22Rv1 (cell line): Measurements from ENCODE around the gene PLEKHA5.

Source experiments
- ZFX ChIP-seq: fragments of 450-650 bp; IDR thresholded peaks from 2 replicates; pipeline ENCODE4 v1.6.1; 2017; ENCODE audit warnings: antibody characterized with exemption, borderline replicate concordance
- TF ChIP-seq, protein P1 (sequence below): fragments of 450-650 bp; IDR thresholded peaks from 2 replicates; pipeline ENCODE4 v1.5.1; 2017; ENCODE audit warnings: mild to moderate bottlenecking

DNA sequence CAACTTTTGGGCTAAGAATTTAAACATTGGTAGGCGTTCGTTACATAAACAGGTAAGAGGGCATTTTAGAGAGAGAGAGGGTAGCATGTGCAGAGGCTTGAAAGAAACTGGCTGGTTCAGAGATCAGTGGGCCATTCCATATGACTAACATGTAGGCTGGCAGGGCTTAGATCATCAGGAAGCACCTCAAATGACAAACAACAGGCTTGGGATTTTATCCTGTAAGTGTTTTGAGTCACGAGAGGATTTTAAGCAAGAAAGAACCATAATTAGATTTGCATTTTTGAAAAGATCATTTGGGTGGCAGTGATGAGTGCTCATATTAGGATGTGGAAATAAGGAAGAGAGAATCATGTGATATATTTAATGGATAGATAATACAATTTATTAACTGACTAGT is 8.7 kb upstream of the PLEKHA5 start:
- TF ChIP-seq, protein P1, sequence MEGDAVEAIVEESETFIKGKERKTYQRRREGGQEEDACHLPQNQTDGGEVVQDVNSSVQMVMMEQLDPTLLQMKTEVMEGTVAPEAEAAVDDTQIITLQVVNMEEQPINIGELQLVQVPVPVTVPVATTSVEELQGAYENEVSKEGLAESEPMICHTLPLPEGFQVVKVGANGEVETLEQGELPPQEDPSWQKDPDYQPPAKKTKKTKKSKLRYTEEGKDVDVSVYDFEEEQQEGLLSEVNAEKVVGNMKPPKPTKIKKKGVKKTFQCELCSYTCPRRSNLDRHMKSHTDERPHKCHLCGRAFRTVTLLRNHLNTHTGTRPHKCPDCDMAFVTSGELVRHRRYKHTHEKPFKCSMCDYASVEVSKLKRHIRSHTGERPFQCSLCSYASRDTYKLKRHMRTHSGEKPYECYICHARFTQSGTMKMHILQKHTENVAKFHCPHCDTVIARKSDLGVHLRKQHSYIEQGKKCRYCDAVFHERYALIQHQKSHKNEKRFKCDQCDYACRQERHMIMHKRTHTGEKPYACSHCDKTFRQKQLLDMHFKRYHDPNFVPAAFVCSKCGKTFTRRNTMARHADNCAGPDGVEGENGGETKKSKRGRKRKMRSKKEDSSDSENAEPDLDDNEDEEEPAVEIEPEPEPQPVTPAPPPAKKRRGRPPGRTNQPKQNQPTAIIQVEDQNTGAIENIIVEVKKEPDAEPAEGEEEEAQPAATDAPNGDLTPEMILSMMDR, result no peak
- TF ChIP-seq ZFX, result no peak
